Stomach smooth muscle (tissue), 2 donors: ENCODE results near the gene ENOX2.

ENCODE experiments used
- H3K27ac ChIP-seq: one replicate; pipeline ENCODE4 v1.7.0; 2013; ENCODE audit warnings: mild to moderate bottlenecking, low read length, inconsistent platforms
- H3K27me3 ChIP-seq, 2 donors: one replicate each; pipeline ENCODE4 v1.7.0; 2013; ENCODE audit warnings: low read length in 2 of 2; ENCODE audit not compliant: insufficient read depth in 2 of 2, control insufficient read depth in 1 of 2
- H3K36me3 ChIP-seq, 2 donors: one replicate each; pipeline ENCODE4 v1.7.0; 2013; ENCODE audit warnings: low read length in 2 of 2; ENCODE audit not compliant: control insufficient read depth in 2 of 2, insufficient read depth in 2 of 2
- H3K4me1 ChIP-seq: one replicate; pipeline ENCODE4 v1.7.0; 2013; ENCODE audit warnings: low read length; ENCODE audit not compliant: control insufficient read depth, insufficient read depth
- H3K4me3 ChIP-seq, 2 donors: one replicate each; pipeline ENCODE4 v1.7.0; 2013; ENCODE audit warnings: low read length in 2 of 2
- H3K9ac ChIP-seq, 2 donors: one replicate each; pipeline ENCODE4 v1.7.0; 2013; ENCODE audit warnings: low read length in 2 of 2, mild to moderate bottlenecking in 1 of 2
- H3K9me3 ChIP-seq, 2 donors: one replicate each; pipeline ENCODE4 v1.7.0; 2013; ENCODE audit warnings: low read length in 2 of 2; ENCODE audit not compliant: control insufficient read depth in 2 of 2
- donor health status: healthy.
- donor health status: Pancreatic carcinoma.

The ENOX2 gene

GRCh38 chrX:130846746-130847145 is 56.3 kb downstream of the ENOX2 start:
- Histone ChIP-seq H3K36me3 (no peaks in the 10 kb centered on the region), H3K4me1 (no peaks in the 10 kb centered on the region), H3K9me3 (no peaks in the 10 kb centered on the region), H3K4me3 (no peak overlapping the region), H3K9ac (no peak overlapping the region), H3K27me3 (peaks cover 0 to 2% of the 10 kb centered on the region in 2 donors), H3K27ac (no peak overlapping the region)

GRCh38 chrX:130841776-130842175 is 61.2 kb downstream of the ENOX2 start:
- Histone ChIP-seq H3K36me3 (no peaks in the 10 kb centered on the region), H3K27ac (no peak overlapping the region), H3K4me3 (no peak overlapping the region), H3K4me1 (no peaks in the 10 kb centered on the region), H3K9ac (no peak overlapping the region), H3K27me3 (peaks cover 0 to 2% of the 10 kb centered on the region in 2 donors), H3K9me3 (no peaks in the 10 kb centered on the region)

GRCh38 chrX:130840345-130840744 is 62.7 kb downstream of the ENOX2 start:
- H3K4me3 ChIP-seq = no peak overlapping the region
- peaks cover 0 to 2% of the 10 kb centered on the region in 2 donors for H3K27me3 ChIP-seq
- no peaks in the 10 kb centered on the region for H3K9me3 ChIP-seq
- H3K9ac ChIP-seq = no peak overlapping the region
- no peaks in the 10 kb centered on the region for H3K4me1 ChIP-seq
- H3K27ac ChIP-seq = no peak overlapping the region
- no peaks in the 10 kb centered on the region for H3K36me3 ChIP-seq

DNA sequence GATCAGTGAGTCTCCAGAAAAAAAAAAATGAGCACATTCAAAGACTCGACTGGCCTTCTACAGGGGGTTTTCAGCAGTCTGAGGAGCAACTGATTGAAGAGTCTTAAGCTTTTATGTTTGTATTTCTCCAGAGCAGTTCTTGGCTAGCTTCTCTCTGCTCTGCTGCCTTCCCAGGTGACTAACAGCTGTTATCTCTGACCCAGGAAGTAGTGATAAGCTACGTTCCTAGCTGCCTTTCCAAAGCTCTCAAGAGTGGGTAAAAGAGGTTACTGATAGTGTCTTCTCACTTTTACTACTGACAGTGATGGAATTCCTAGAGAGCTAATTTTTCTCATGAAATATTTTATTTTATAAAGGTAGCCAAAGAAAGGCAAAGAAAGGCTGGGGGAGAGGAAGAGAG is 66.6 kb downstream of the ENOX2 start:
- H3K4me1 ChIP-seq = no peaks in the 10 kb centered on the region
- H3K36me3 ChIP-seq = no peaks in the 10 kb centered on the region
- no peaks in the 10 kb centered on the region for H3K27me3 ChIP-seq
- no peaks in the 10 kb centered on the region for H3K9me3 ChIP-seq
- H3K27ac ChIP-seq = no peak overlapping the region
- no peak overlapping the region for H3K9ac ChIP-seq
- H3K4me3 ChIP-seq = no peak overlapping the region

DNA sequence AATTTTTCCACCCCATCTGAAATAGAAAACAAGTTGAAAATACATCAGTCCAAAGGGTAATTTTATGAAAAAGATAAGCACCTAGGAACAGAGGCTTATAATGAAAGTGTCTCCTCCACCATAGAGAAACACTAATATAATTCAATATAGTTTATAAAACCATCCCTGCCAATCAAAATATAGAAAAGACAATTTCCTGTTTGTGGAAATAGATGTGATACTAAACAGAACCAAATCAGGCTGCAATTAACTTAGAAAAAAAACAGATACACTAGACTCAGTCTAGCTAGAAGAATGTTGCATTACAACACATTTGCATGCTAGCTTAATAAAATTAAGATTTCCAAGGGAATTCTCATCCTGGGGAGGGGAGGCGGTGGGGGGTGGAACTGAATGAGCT is 68.2 kb downstream of the ENOX2 start:
- H3K4me1 ChIP-seq = no peaks in the 10 kb centered on the region
- no peaks in the 10 kb centered on the region for H3K36me3 ChIP-seq
- H3K27ac ChIP-seq = no peak overlapping the region
- no peaks in the 10 kb centered on the region for H3K27me3 ChIP-seq
- no peaks in the 10 kb centered on the region for H3K9me3 ChIP-seq
- no peak overlapping the region for H3K9ac ChIP-seq
- H3K4me3 ChIP-seq = no peak overlapping the region

DNA sequence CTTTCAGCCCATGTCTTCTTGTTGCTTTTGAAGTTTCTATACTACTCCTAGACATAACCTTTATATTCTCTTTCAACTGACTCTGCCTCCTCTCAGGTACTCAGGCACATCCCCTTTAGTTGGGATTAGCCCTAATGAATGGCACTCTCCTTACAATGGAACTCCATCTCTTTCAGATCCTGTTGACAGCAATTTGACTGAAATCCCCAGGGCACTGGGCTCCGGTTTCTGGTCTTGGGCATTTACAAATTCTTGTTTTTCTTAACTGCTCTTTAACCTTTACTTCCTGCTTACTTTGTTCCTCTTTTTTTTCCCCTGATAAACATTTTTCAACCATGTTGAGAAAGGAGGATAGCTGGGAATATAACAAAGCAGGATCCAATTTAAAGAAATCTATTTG is 68.9 kb downstream of the ENOX2 start:
- no peak overlapping the region for H3K27ac ChIP-seq
- no peaks in the 10 kb centered on the region for H3K36me3 ChIP-seq
- H3K4me1 ChIP-seq = no peaks in the 10 kb centered on the region
- no peaks in the 10 kb centered on the region for H3K27me3 ChIP-seq
- H3K9me3 ChIP-seq = no peaks in the 10 kb centered on the region
- H3K9ac ChIP-seq = no peak overlapping the region
- H3K4me3 ChIP-seq = no peak overlapping the region

GRCh38 chrX:130831347-130831722 is 71.7 kb downstream of the ENOX2 start:
- H3K4me1 ChIP-seq = no peaks in the 10 kb centered on the region
- no peaks in the 10 kb centered on the region for H3K36me3 ChIP-seq
- no peak overlapping the region for H3K27ac ChIP-seq
- no peaks in the 10 kb centered on the region for H3K9me3 ChIP-seq
- H3K9ac ChIP-seq = no peak overlapping the region
- H3K27me3 ChIP-seq = no peaks in the 10 kb centered on the region
- no peak overlapping the region for H3K4me3 ChIP-seq

- no peak overlapping the region for H3K4me3 ChIP-seq
- no peaks in the 10 kb centered on the region for H3K9me3 ChIP-seq
- H3K4me1 ChIP-seq = no peaks in the 10 kb centered on the region
- no peak overlapping the region for H3K27ac ChIP-seq
- no peaks in the 10 kb centered on the region for H3K27me3 ChIP-seq
- H3K36me3 ChIP-seq = no peaks in the 10 kb centered on the region
- H3K9ac ChIP-seq = no peak overlapping the region
Measured at GRCh38 chrX:130830599-130831346, 72.2 kb downstream of the ENOX2 start.

GRCh38 chrX:130829526-130830515 is 73.2 kb downstream of the ENOX2 start:
- no peaks in the 10 kb centered on the region for H3K4me1 ChIP-seq
- no peaks in the 10 kb centered on the region for H3K36me3 ChIP-seq
- no peaks in the 10 kb centered on the region for H3K9me3 ChIP-seq
- H3K27ac ChIP-seq = no peak overlapping the region
- H3K4me3 ChIP-seq = no peak overlapping the region
- H3K27me3 ChIP-seq = no peaks in the 10 kb centered on the region
- H3K9ac ChIP-seq = no peak overlapping the region

DNA sequence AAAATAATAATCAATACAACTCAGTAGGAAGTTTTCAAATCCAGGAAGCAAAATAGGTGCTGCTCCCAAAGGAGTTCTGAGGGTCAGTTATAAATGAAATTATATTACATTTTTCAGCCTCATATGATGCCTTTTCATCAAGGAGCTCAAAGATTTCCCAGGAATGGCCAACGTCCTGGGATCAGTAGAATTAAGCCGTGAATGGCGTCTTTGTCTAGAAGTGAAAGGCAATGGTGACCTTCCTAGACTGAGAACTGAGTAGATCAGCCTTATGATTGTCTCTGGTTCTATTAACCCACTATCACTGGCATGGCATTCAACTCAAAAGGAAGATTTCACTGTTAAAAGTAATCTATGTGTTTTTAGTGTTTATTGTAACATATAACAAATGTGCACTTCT is 74.4 kb downstream of the ENOX2 start:
- Histone ChIP-seq H3K27me3 (no peaks in the 10 kb centered on the region), H3K4me3 (no peak overlapping the region), H3K9ac (no peak overlapping the region), H3K27ac (no peak overlapping the region), H3K36me3 (no peaks in the 10 kb centered on the region), H3K9me3 (no peaks in the 10 kb centered on the region), H3K4me1 (no peaks in the 10 kb centered on the region)

GRCh38 chrX:130827648-130828047 is 75.4 kb downstream of the ENOX2 start:
- no peak overlapping the region for H3K4me3 ChIP-seq
- H3K9ac ChIP-seq = no peak overlapping the region
- no peaks in the 10 kb centered on the region for H3K27me3 ChIP-seq
- H3K9me3 ChIP-seq = no peaks in the 10 kb centered on the region
- no peak overlapping the region for H3K27ac ChIP-seq
- no peaks in the 10 kb centered on the region for H3K36me3 ChIP-seq
- H3K4me1 ChIP-seq = no peaks in the 10 kb centered on the region
